ENCODE data around the gene GPRC5A. TPM values are rescaled to one million over a fixed set of nuclear protein-coding genes. Genes with fewer than 3 reads are reported as not detected.

The GPRC5A gene
- total RNA-seq, 1 donor from 2014 or later: not detected

GRCh38 chr12:12880537-12880936, 10.8 kb upstream of the GPRC5A start:
- DNase-seq (no peak), ATAC-seq (ENCODE audit: low read depth) (no peak)
- Mint-ChIP-seq H3K36me3 (ENCODE audit: low read depth) (no peaks in the 10 kb centered on the region), H3K9me3 (no peaks in the 10 kb centered on the region), H3K4me3 (no peak overlapping the region), H3K4me1 (no peaks in the 10 kb centered on the region), H3K27ac (no peak overlapping the region), H3K27me3 (peaks cover 6% of the 10 kb centered on the region)
- TF ChIP-seq, protein P1, sequence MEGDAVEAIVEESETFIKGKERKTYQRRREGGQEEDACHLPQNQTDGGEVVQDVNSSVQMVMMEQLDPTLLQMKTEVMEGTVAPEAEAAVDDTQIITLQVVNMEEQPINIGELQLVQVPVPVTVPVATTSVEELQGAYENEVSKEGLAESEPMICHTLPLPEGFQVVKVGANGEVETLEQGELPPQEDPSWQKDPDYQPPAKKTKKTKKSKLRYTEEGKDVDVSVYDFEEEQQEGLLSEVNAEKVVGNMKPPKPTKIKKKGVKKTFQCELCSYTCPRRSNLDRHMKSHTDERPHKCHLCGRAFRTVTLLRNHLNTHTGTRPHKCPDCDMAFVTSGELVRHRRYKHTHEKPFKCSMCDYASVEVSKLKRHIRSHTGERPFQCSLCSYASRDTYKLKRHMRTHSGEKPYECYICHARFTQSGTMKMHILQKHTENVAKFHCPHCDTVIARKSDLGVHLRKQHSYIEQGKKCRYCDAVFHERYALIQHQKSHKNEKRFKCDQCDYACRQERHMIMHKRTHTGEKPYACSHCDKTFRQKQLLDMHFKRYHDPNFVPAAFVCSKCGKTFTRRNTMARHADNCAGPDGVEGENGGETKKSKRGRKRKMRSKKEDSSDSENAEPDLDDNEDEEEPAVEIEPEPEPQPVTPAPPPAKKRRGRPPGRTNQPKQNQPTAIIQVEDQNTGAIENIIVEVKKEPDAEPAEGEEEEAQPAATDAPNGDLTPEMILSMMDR (IDR thresholded peaks at IDR 0.05): no peak
- ChIA-PET CTCF (no interaction called here), POLR2A (no interaction called here)
- intact Hi-C loops (cut with micrococcal nuclease): no loop called here

DNA sequence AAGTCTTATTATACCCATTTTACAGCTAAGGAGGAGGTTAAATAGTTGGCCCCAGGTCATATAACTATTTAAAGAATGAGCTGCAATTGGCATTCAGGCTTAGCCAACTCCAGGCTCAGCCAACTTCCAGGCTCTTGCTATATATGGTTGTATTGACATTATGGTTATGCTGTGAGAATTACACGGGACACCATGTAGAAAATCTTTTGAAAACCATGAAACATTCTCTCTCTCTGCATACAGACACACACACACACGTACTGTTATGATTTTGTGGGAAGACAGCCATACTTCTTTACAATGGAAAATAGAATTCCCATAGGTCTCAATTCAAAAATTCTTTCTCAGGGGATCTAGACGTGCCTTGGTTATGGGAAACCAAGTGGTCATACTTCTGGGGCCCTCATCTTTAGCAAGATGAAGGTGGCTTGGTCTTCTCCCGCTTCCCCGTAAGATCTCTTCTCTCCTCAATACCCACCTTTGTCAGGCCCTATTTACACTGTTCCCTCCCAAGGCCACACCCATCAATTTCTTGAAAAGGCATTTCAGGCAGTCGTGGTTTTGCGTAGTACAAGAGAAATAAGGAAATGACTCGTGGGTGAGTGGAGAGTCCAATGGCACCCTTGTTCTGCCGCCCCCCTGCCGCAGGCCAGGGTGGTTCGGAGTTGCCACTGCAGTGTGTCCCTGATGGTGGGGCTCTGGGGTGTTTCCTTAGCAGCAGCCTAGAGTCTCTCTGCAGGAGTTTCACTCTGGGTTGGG, 10.0 kb upstream of the GPRC5A start:
- Mint-ChIP-seq H3K9me3 (no peaks in the 10 kb centered on the region), H3K4me1 (no peaks in the 10 kb centered on the region), H3K27me3 (peaks cover 6% of the 10 kb centered on the region), H3K27ac (no peak overlapping the region), H3K4me3 (no peak overlapping the region), H3K36me3 (ENCODE audit: low read depth) (no peaks in the 10 kb centered on the region)
- intact Hi-C loops (cut with micrococcal nuclease): no loop called here
- TF ChIP-seq, protein P1 (IDR thresholded peaks at IDR 0.05): no peak
- POLR2A ChIA-PET: no interaction called here
- CTCF ChIA-PET: no interaction called here
- ATAC-seq (ENCODE audit: low read depth): no peak
- DNase-seq: no peak

DNA sequence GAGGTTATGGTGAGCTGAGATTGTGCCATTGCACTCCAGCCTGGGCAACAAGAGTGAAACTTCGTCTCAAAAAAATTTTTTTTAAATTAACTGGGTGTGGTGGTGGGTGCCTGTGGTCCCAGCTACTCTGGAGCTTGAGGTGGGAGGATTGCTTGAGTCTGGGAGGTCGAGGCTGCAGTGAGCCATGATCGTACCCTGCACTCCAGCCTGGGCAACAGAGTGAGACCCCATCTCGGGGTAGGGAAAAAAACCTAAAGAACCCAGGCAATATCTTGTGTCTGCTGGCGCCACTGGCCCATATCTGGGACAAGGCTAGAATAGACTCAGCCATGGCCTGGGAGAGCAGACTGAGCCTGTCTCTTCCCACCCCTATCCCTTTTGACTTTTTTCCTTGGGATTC, 9.1 kb upstream of the GPRC5A start:
- H3K4me3 Mint-ChIP-seq: no peak overlapping the region
- no peaks in the 10 kb centered on the region for H3K36me3 Mint-ChIP-seq (ENCODE audit: low read depth)
- ATAC-seq (ENCODE audit: low read depth): no peak
- H3K9me3 Mint-ChIP-seq: no peaks in the 10 kb centered on the region
- TF ChIP-seq, protein P1 (IDR thresholded peaks at IDR 0.05): no peak
- POLR2A ChIA-PET: interaction anchor here (0.6 kb wide), 1 partner anchor 29 kb away, joined by 3 read pairs; no protein-coding TSS in a partner anchor
- peaks cover 8% of the 10 kb centered on the region for H3K27me3 Mint-ChIP-seq
- no peak overlapping the region for H3K27ac Mint-ChIP-seq
- intact Hi-C loops (cut with micrococcal nuclease): no loop called here
- no peaks in the 10 kb centered on the region for H3K4me1 Mint-ChIP-seq
- DNase-seq: no peak
- CTCF ChIA-PET: no interaction called here

DNA sequence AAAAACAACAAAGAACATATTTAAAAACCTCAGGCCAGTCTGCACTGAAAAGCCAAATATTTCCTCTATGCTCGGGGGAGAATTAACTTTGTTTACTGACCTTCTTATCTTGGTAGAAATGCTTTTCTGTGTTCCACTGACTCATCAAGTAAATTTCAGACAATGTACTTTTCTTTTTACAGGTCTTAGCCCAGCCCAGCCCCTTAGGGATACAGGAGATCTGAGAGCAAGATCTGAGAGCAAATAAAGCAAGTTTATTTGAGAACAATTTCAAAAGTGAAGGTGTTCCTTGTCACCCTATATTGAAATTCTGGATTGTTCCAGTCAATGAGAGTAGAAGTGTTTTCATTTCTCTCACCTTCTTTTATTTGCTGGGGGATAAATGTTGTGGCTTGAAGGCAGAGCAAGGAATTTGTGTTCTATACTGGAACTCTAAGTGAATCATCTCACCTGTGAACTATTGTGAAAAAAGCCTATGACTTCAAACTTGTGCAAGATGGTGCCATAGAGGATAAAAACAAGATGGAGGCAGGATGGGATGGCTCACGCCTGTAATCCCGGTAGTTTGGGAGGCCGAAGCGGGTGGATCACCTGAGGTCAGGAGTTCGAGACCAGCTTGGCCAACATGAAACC, 7.9 kb upstream of the GPRC5A start:
- intact Hi-C loops (cut with micrococcal nuclease): no loop called here
- TF ChIP-seq, protein P1 (IDR thresholded peaks at IDR 0.05): no peak
- DNase-seq (no peak), ATAC-seq (ENCODE audit: low read depth) (no peak)
- no peak overlapping the region for H3K27ac Mint-ChIP-seq
- H3K4me3 Mint-ChIP-seq: no peak overlapping the region
- POLR2A ChIA-PET: no interaction called here
- peaks cover 13% of the 10 kb centered on the region for H3K27me3 Mint-ChIP-seq
- H3K36me3 Mint-ChIP-seq (ENCODE audit: low read depth): no peaks in the 10 kb centered on the region
- no peaks in the 10 kb centered on the region for H3K4me1 Mint-ChIP-seq
- CTCF ChIA-PET: no interaction called here
- H3K9me3 Mint-ChIP-seq: no peaks in the 10 kb centered on the region

GRCh38 chr12:12885096-12885792, 6.1 kb upstream of the GPRC5A start:
- ATAC-seq (ENCODE audit: low read depth): no peak
- H3K27ac Mint-ChIP-seq: no peak overlapping the region
- H3K36me3 Mint-ChIP-seq (ENCODE audit: low read depth): no peaks in the 10 kb centered on the region
- CTCF ChIA-PET: no interaction called here
- POLR2A ChIA-PET: no interaction called here
- H3K9me3 Mint-ChIP-seq: no peaks in the 10 kb centered on the region
- H3K4me3 Mint-ChIP-seq: no peak overlapping the region
- H3K4me1 Mint-ChIP-seq: peaks cover under 1% of the 10 kb centered on the region
- TF ChIP-seq, protein P1 (IDR thresholded peaks at IDR 0.05): no peak
- DNase-seq: no peak
- intact Hi-C loops (cut with micrococcal nuclease): no loop called here
- peaks cover 25% of the 10 kb centered on the region for H3K27me3 Mint-ChIP-seq

Data from activated B cell treated with CpG ODN at 0.5 μM for 24 hours (primary cell).